K562 (cell line): ENCODE measurements around the gene ZDHHC5. TPM values are rescaled to one million over a fixed set of nuclear protein-coding genes. Genes with fewer than 3 reads are reported as not detected.
A peak's percentile ranks its signal among the peaks of the same experiment; 100 is the strongest.

Source experiments
- ATF7 ChIP-seq: fragments of 450-650 bp; IDR thresholded peaks from 2 replicates; pipeline ENCODE4 v1.7.1; 2014; ENCODE audit warnings: mild to moderate bottlenecking, moderate library complexity
- GABPB1 ChIP-seq: sonication (generic); formaldehyde crosslinking; IDR thresholded peaks from 2 replicates; pipeline ENCODE4 v1.8.0; 2022; ENCODE audit warnings: mild to moderate bottlenecking, missing genetic modification reagents
- HIVEP1 ChIP-seq: fragments of 250-450 bp; sonication (Bioruptor Pico); IDR thresholded peaks from 2 replicates; pipeline ENCODE4 v1.4.0; 2020; ENCODE audit warnings: mild to moderate bottlenecking
- KAT2B ChIP-seq: IDR thresholded peaks from one replicate; pipeline ENCODE4 v1.6.1; 2012; ENCODE audit warnings: low read depth, mild to moderate bottlenecking, control low read depth, inconsistent platforms, low read length, moderate library complexity
- KHSRP ChIP-seq: fragments of 450-650 bp; IDR thresholded peaks from 2 replicates; pipeline ENCODE4 v1.6.1; 2017
- SP2 ChIP-seq: IDR thresholded peaks from 2 replicates; pipeline ENCODE4 v1.6.1; 2011; ENCODE audit warnings: mild to moderate bottlenecking, low read depth, low read length, moderate library complexity; ENCODE audit not compliant: poor library complexity, severe bottlenecking; ENCODE audit errors: extremely low read depth
- TCF7 ChIP-seq: sonication (generic); IDR thresholded peaks from 2 replicates; pipeline ENCODE4 v1.6.1; 2016; ENCODE audit warnings: antibody characterized with exemption, borderline replicate concordance
- YBX1 ChIP-seq: fragments of 450-650 bp; IDR thresholded peaks from 2 replicates; pipeline ENCODE4 v1.7.1; 2016; ENCODE audit warnings: mild to moderate bottlenecking
- ZNF24 ChIP-seq: fragments of 450-650 bp; IDR thresholded peaks from 2 replicates; pipeline ENCODE4 v1.6.1; 2016
- ZNF41 ChIP-seq: fragments of 250-450 bp; sonication (Bioruptor Pico); conservative IDR thresholded peaks from 2 replicates; pipeline ENCODE4 v1.4.0; 2020; ENCODE audit warnings: mild to moderate bottlenecking
- ZNF79 ChIP-seq: fragments of 250-450 bp; sonication (Bioruptor Pico); IDR thresholded peaks from 2 replicates; pipeline ENCODE4 v1.4.0; 2020; ENCODE audit warnings: low read depth, mild to moderate bottlenecking, moderate library complexity
- polyA plus RNA-seq, 8 experiments: library from polyadenylated mRNA; depleted of rRNA in 4 of 8; stranded (reverse) in 5 of 8; unstranded in 3 of 8; fragments of >200 nt; fragmentation: Nextera tagmentation in 2 of 8; fragmentation: Illumina TruSeq in 1 of 8; extraction: Ambion mirVana in 2 of 8; extraction: Trizol in 1 of 8; gene quantifications; 2 replicates each; pipeline versions ENCODE4 v1.2.1 to v1.2.3, GENCODE V29; 2011 to 2014; ENCODE audit warnings: inconsistent platforms in 1 of 8, missing spikeins in 1 of 8
- total RNA-seq, 7 experiments: library from RNA; depleted of rRNA in 6 of 7; stranded (reverse); fragments of >200 nt in 6 of 7; fragmentation: Illumina TruSeq in 2 of 7; extraction: Trizol in 2 of 7; gene quantifications; 2 replicates each; pipeline versions ENCODE4 v1.2.1 to v1.2.3, GENCODE V29; 2011 to 2021; ENCODE audit warnings: low replicate concordance in 1 of 7
- TF ChIP-seq, protein P1 (sequence below), 2 experiments: fragments of 200-800 bp in 1 of 2; sonication (Bioruptor generic) in 1 of 2; sonication (generic) in 1 of 2; formaldehyde crosslinking in 1 of 2; IDR thresholded peaks in 1 of 2; conservative IDR thresholded peaks in 1 of 2; 2 replicates each; pipeline versions ENCODE4 v1.5.0 to v1.6.1; 2016 to 2020; ENCODE audit warnings: missing compliant biosample characterization in 1 of 2, missing genetic modification characterization in 1 of 2, missing genetic modification reagents in 1 of 2
- TF ChIP-seq, protein P2 (sequence below): fragments of 250-450 bp; sonication (Bioruptor Pico); IDR thresholded peaks from 2 replicates; pipeline ENCODE4 v1.8.0; 2022; ENCODE audit warnings: inconsistent platforms, mild to moderate bottlenecking, moderate library complexity, borderline replicate concordance
- TF ChIP-seq, protein P3 (sequence below): fragments of 450-650 bp; IDR thresholded peaks from 2 replicates; pipeline ENCODE4 v1.6.1; 2016; ENCODE audit warnings: antibody characterized with exemption
- TF ChIP-seq, protein P4 (sequence below), 2 experiments: fragments of 450-650 bp in 1 of 2; sonication (generic) in 1 of 2; formaldehyde crosslinking in 1 of 2; IDR thresholded peaks in 1 of 2; conservative IDR thresholded peaks in 1 of 2; 2 replicates each; pipeline versions ENCODE4 v1.6.1 to v1.8.1; 2016 to 2023; ENCODE audit warnings: mild to moderate bottlenecking in 2 of 2, moderate library complexity in 2 of 2, inconsistent platforms in 1 of 2, missing genetic modification reagents in 1 of 2
- TF ChIP-seq, protein P5 (sequence below): sonication (generic); formaldehyde crosslinking; IDR thresholded peaks from 2 replicates; pipeline ENCODE4 v1.9.0; 2022; ENCODE audit warnings: mild to moderate bottlenecking, missing genetic modification reagents
- TF ChIP-seq, protein P6 (sequence below): fragments of 450-650 bp; formaldehyde crosslinking; IDR thresholded peaks from 2 replicates; pipeline ENCODE4 v1.4.0; 2020; ENCODE audit warnings: mild to moderate bottlenecking, moderate library complexity

The ZDHHC5 gene
- total and polyA plus RNA-seq, 9 of the 15 experiments (the other 6 are each of a cell fraction or from before 2014, with no cell fraction given), result 3.8 to 64.2 (median 35.9) TPM

DNA sequence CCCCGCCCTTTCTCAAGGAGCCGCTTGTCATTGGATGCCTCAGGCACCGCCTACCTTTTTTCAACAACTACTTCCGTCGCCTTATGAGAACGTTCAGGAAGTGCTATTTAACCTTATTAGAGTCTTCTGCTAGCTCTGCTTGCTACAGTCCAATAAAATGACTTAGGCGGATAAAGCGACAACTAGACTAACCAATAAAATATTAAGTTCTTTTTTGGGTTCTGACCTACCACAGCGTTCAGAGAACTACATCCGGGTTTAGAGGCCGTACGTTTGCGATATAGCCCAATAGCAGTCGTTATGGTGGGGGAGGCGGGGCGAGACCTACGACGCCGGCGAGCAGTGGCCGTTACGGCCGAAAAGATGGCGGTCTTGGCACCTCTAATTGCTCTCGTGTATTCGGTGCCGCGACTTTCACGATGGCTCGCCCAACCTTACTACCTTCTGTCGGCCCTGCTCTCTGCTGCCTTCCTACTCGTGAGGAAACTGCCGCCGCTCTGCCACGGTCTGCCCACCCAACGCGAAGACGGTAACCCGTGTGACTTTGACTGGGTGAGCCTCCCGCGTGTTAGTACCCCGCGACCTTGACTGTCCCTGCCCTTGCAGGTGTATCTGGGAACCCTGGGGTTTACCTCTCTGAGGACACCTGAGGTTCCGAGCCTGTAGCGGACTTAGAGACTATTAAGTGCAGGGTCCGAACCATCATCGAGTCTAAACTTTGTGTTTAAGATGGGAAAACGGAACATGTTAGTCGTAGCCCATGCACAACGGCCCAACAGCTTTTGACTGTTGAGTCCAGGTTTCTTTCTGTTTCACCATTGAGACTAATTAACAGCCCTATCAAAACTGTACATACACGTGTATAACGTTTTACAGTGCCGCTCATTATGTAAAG lies 44.6 kb downstream of the ZDHHC5 start, which contains the start of gene TMX2 (continued):
- TF ChIP-seq, protein P1, sequence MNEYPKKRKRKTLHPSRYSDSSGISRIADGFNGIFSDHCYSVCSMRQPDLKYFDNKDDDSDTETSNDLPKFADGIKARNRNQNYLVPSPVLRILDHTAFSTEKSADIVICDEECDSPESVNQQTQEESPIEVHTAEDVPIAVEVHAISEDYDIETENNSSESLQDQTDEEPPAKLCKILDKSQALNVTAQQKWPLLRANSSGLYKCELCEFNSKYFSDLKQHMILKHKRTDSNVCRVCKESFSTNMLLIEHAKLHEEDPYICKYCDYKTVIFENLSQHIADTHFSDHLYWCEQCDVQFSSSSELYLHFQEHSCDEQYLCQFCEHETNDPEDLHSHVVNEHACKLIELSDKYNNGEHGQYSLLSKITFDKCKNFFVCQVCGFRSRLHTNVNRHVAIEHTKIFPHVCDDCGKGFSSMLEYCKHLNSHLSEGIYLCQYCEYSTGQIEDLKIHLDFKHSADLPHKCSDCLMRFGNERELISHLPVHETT (CRISPR knock-in tag; conservative IDR thresholded peaks at IDR 0.05 in 1 of 2, IDR thresholded peaks at IDR 0.05 in 1 of 2), result peak in 1 of 2 experiments; percentile 53; a peak in 1 of 4 replicates
- no peak for TF ChIP-seq ZNF24
- TF ChIP-seq HIVEP1 (CRISPR knock-in tag), result no peak
- peak; percentile 91 for TF ChIP-seq GABPB1 (CRISPR knock-in tag)
- TF ChIP-seq ATF7, result 0 out of 2 replicates have a peak, but pooled peaks have one; percentile 46
- TF ChIP-seq YBX1, result no peak
- TF ChIP-seq TCF7, result no peak
- TF ChIP-seq, protein P2, sequence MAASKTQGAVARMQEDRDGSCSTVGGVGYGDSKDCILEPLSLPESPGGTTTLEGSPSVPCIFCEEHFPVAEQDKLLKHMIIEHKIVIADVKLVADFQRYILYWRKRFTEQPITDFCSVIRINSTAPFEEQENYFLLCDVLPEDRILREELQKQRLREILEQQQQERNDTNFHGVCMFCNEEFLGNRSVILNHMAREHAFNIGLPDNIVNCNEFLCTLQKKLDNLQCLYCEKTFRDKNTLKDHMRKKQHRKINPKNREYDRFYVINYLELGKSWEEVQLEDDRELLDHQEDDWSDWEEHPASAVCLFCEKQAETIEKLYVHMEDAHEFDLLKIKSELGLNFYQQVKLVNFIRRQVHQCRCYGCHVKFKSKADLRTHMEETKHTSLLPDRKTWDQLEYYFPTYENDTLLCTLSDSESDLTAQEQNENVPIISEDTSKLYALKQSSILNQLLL (CRISPR knock-in tag), result no peak
- TF ChIP-seq, protein P3, sequence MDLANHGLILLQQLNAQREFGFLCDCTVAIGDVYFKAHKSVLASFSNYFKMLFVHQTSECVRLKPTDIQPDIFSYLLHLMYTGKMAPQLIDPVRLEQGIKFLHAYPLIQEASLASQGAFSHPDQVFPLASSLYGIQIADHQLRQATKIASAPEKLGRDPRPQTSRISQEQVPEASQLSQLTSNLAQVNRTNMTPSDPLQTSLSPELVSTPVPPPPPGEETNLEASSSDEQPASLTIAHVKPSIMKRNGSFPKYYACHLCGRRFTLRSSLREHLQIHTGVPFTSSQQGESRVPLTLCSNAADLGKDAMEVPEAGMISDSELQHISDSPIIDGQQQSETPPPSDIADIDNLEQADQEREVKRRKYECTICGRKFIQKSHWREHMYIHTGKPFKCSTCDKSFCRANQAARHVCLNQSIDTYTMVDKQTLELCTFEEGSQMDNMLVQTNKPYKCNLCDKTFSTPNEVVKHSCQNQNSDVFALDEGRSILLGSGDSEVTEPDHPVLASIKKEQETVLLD, result 0 out of 2 replicates have a peak, but pooled peaks have one; percentile 16
- TF ChIP-seq ZNF41 (CRISPR knock-in tag), result no peak
- no peak for TF ChIP-seq KHSRP
- TF ChIP-seq KAT2B, result no peak
- TF ChIP-seq, protein P4, sequence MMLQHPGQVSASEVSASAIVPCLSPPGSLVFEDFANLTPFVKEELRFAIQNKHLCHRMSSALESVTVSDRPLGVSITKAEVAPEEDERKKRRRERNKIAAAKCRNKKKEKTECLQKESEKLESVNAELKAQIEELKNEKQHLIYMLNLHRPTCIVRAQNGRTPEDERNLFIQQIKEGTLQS (IDR thresholded peaks at IDR 0.05), result no peak
- TF ChIP-seq, protein P4 (CRISPR knock-in tag; conservative IDR thresholded peaks at IDR 0.05), result no peak
- TF ChIP-seq, protein P5, sequence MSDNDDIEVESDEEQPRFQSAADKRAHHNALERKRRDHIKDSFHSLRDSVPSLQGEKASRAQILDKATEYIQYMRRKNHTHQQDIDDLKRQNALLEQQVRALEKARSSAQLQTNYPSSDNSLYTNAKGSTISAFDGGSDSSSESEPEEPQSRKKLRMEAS (CRISPR knock-in tag), result peak; percentile 78
- TF ChIP-seq, protein P6, sequence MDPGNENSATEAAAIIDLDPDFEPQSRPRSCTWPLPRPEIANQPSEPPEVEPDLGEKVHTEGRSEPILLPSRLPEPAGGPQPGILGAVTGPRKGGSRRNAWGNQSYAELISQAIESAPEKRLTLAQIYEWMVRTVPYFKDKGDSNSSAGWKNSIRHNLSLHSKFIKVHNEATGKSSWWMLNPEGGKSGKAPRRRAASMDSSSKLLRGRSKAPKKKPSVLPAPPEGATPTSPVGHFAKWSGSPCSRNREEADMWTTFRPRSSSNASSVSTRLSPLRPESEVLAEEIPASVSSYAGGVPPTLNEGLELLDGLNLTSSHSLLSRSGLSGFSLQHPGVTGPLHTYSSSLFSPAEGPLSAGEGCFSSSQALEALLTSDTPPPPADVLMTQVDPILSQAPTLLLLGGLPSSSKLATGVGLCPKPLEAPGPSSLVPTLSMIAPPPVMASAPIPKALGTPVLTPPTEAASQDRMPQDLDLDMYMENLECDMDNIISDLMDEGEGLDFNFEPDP (CRISPR knock-in tag), result no peak
- peak; percentile 49 for TF ChIP-seq SP2
- no peak for TF ChIP-seq ZNF79 (CRISPR knock-in tag)
